Body of pancreas (tissue), 4 donors: ENCODE results near the gene ATP2C1.

Experiments
- CTCF ChIP-seq, 7 experiments: fragments of 450-650 bp in 4 of 7; fragments of 200-600 bp in 3 of 7; sonication (generic) in 3 of 7; IDR thresholded peaks; one replicate each; pipeline ENCODE4 v1.5.1; 2016 to 2019; ENCODE audit warnings: antibody characterized with exemption in 7 of 7
- POLR2A ChIP-seq, 3 donors: fragments of 450-650 bp; IDR thresholded peaks; one replicate each; pipeline ENCODE4 v1.6.1; 2016; ENCODE audit warnings: antibody characterized with exemption in 3 of 3, mild to moderate bottlenecking in 2 of 3

DNA sequence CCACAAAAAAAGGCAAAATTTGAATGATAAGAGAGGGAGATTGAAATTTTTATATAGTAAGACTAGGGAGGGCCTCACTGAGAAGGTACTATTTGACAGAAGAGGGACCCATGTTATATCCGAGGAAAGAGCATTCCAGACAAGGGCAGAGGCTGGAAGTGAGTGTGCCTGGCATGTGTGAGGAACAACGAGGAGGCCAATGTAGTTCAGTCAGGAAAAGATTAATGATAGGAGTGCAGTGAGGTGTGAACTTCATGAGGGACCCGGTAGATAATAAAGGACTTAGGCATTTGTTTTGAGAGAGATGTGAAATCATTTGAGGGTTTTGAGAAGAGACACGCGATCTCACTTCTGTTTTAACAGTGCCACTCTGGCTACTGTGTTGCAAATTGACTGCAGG is 96.4 kb downstream of the ATP2C1 start:
- TF ChIP-seq POLR2A (IDR thresholded peaks at IDR 0.05) (no peak), CTCF (IDR thresholded peaks at IDR 0.05) (no peak)
